H9 (cell line): ENCODE measurements around the gene ZNF747. TPM values are rescaled to one million over a fixed set of nuclear protein-coding genes. Genes with fewer than 3 reads are reported as not detected.

ENCODE experiments used
- DNase-seq: peaks from one replicate; pipeline ENCODE4 v3.0.0-alpha.2; 2017
- H2AFZ ChIP-seq: one replicate; pipeline ENCODE4 v1.6.1; 2013; ENCODE audit warnings: mild to moderate bottlenecking, low read length, control low read depth, moderate library complexity
- H2AK5ac ChIP-seq: 2 replicates; pipeline ENCODE4 v1.6.1; 2013; ENCODE audit warnings: low read length, control low read depth, mixed read lengths; ENCODE audit not compliant: insufficient read length
- H2BK120ac ChIP-seq: one replicate; pipeline ENCODE4 v1.6.1; 2013; ENCODE audit warnings: low read depth, mild to moderate bottlenecking, low read length, control low read depth, inconsistent platforms; ENCODE audit not compliant: poor library complexity, severe bottlenecking
- H2BK12ac ChIP-seq: 2 replicates; pipeline ENCODE4 v1.6.1; 2013; ENCODE audit warnings: low read length, control low read depth, mixed read lengths, low read depth; ENCODE audit not compliant: insufficient read length
- H2BK15ac ChIP-seq: 2 replicates; pipeline ENCODE4 v1.6.1; 2013; ENCODE audit warnings: low read depth, low read length, control low read depth
- H2BK20ac ChIP-seq: one replicate; pipeline ENCODE4 v1.6.1; 2013; ENCODE audit warnings: low read depth, mild to moderate bottlenecking, low read length, control low read depth, inconsistent platforms; ENCODE audit not compliant: poor library complexity, severe bottlenecking
- H2BK5ac ChIP-seq: 2 replicates; pipeline ENCODE4 v1.6.1; 2013; ENCODE audit warnings: low read length, control low read depth, mixed read lengths; ENCODE audit not compliant: insufficient read length
- H3K14ac ChIP-seq: 2 replicates; pipeline ENCODE4 v1.6.1; 2013; ENCODE audit warnings: low read length, control low read depth; ENCODE audit not compliant: insufficient read depth
- H3K18ac ChIP-seq: 2 replicates; pipeline ENCODE4 v1.6.1; 2013; ENCODE audit warnings: low read depth, mild to moderate bottlenecking, mixed read lengths, low read length, control low read depth; ENCODE audit not compliant: insufficient read length
- H3K23ac ChIP-seq: 2 replicates; pipeline ENCODE4 v1.6.1; 2013; ENCODE audit warnings: low read length, control low read depth, mixed read lengths, low read depth; ENCODE audit not compliant: insufficient read length
- H3K23me2 ChIP-seq: 2 replicates; pipeline ENCODE4 v1.6.1; 2013; ENCODE audit warnings: low read depth, mild to moderate bottlenecking, mixed read lengths, low read length, control low read depth; ENCODE audit not compliant: insufficient read length, poor library complexity, severe bottlenecking
- H3K27ac ChIP-seq: 2 replicates; pipeline ENCODE4 v1.5.1; 2013; ENCODE audit warnings: low read length, control low read depth, mixed read lengths, low read depth; ENCODE audit not compliant: insufficient read length
- H3K27me3 ChIP-seq: 2 replicates; pipeline ENCODE4 v1.6.1; 2013; ENCODE audit warnings: low read length, control low read depth, inconsistent platforms; ENCODE audit not compliant: insufficient read depth
- H3K4ac ChIP-seq: 2 replicates; pipeline ENCODE4 v1.6.1; 2013; ENCODE audit warnings: low read depth, mild to moderate bottlenecking, control low read depth, inconsistent platforms, low read length, moderate library complexity
- H3K4me1 ChIP-seq: 2 replicates; pipeline ENCODE4 v1.6.1; 2013; ENCODE audit warnings: low read length, control low read depth, inconsistent platforms; ENCODE audit not compliant: insufficient read depth
- H3K4me2 ChIP-seq: 2 replicates; pipeline ENCODE4 v1.6.1; 2013; ENCODE audit warnings: low read length, control low read depth, mixed read lengths; ENCODE audit not compliant: insufficient read length, insufficient read depth
- H3K56ac ChIP-seq: 2 replicates; pipeline ENCODE4 v1.6.1; 2013; ENCODE audit warnings: low read depth, mild to moderate bottlenecking, mixed read lengths, low read length, control low read depth; ENCODE audit not compliant: insufficient read length
- H3K79me1 ChIP-seq: 2 replicates; pipeline ENCODE4 v1.6.1; 2013; ENCODE audit warnings: low read depth, mild to moderate bottlenecking, moderate library complexity, low read length, control low read depth, inconsistent platforms; ENCODE audit not compliant: insufficient read depth, poor library complexity, severe bottlenecking
- H3K79me2 ChIP-seq: 2 replicates; pipeline ENCODE4 v1.6.1; 2013; ENCODE audit warnings: low read length, control low read depth, inconsistent platforms; ENCODE audit not compliant: insufficient read depth
- H3K9ac ChIP-seq: 2 replicates; pipeline ENCODE4 v1.6.1; 2013; ENCODE audit warnings: low read length, control low read depth, mixed read lengths; ENCODE audit not compliant: insufficient read length; ENCODE audit errors: extremely low read depth
- H3K9me3 ChIP-seq: one replicate; pipeline ENCODE4 v1.6.1; 2013; ENCODE audit warnings: low read depth, low read length, inconsistent platforms; ENCODE audit not compliant: control insufficient read depth
- H3T11ph ChIP-seq: one replicate; pipeline ENCODE4 v1.6.1; 2013; ENCODE audit warnings: mild to moderate bottlenecking, low read length, control low read depth, inconsistent platforms
- H4K20me1 ChIP-seq: one replicate; pipeline ENCODE4 v1.6.1; 2013; ENCODE audit not compliant: control insufficient read depth, insufficient read length, insufficient read depth
- H4K5ac ChIP-seq: 2 replicates; pipeline ENCODE4 v1.6.1; 2013; ENCODE audit warnings: low read depth, mild to moderate bottlenecking, mixed read lengths, low read length, control low read depth; ENCODE audit not compliant: insufficient read length
- H4K8ac ChIP-seq: replicated peaks from 2 replicates; pipeline ENCODE4 v1.6.1; 2013; ENCODE audit warnings: low read length, control low read depth, mixed read lengths, low read depth; ENCODE audit not compliant: insufficient read length
- H4K91ac ChIP-seq: 2 replicates; pipeline ENCODE4 v1.6.1; 2013; ENCODE audit warnings: low read depth, mild to moderate bottlenecking, moderate library complexity, mixed read lengths, low read length, control low read depth; ENCODE audit not compliant: insufficient read length
- H3K27ac Mint-ChIP-seq, 3 experiments: 2 replicates in 2 of 3; 3 replicates in 1 of 3; pipeline ENCODE4 v1.8.0; 2020 to 2021; ENCODE audit warnings: mixed read lengths in 3 of 3, mild to moderate bottlenecking in 1 of 3, moderate library complexity in 1 of 3
- H3K27me3 Mint-ChIP-seq: 2 replicates; pipeline ENCODE4 v1.8.0; 2021; ENCODE audit warnings: low read depth, mild to moderate bottlenecking, moderate library complexity, mixed read lengths
- H3K36me3 Mint-ChIP-seq, 3 experiments: 2 replicates in 2 of 3; 3 replicates in 1 of 3; pipeline ENCODE4 v1.8.0; 2020 to 2021; ENCODE audit warnings: low read depth in 3 of 3, mixed read lengths in 3 of 3; ENCODE audit not compliant: insufficient read depth in 1 of 3
- H3K4me1 Mint-ChIP-seq, 2 experiments: 2 replicates each; pipeline ENCODE4 v1.8.0; 2020; ENCODE audit warnings: mixed read lengths in 2 of 2
- H3K4me3 Mint-ChIP-seq, 2 experiments: 2 replicates in 1 of 2; 3 replicates in 1 of 2; pipeline ENCODE4 v1.8.0; 2020 to 2021; ENCODE audit warnings: mild to moderate bottlenecking in 2 of 2, mixed read lengths in 2 of 2, moderate library complexity in 1 of 2
- H3K9me3 Mint-ChIP-seq, 2 experiments: 2 replicates in 1 of 2; 3 replicates in 1 of 2; pipeline ENCODE4 v1.8.0; 2020; ENCODE audit warnings: mild to moderate bottlenecking in 2 of 2, mixed read lengths in 2 of 2, moderate library complexity in 1 of 2
- WGBS: extraction: QIAGEN DNeasy Blood & Tissue Kit; methylation state at CpG from one replicate; pipeline ENCODE4 v1.1.7; 2013; ENCODE audit warnings: missing lambda C conversion rate, low lambda C conversion rate, mixed read lengths; ENCODE audit not compliant: insufficient read length; ENCODE audit errors: extremely low coverage; 5-methylcytosine and 5-hydroxymethylcytosine counted together
- total RNA-seq: library from RNA; stranded (reverse); gene quantifications from 2 replicates; pipeline ENCODE4 v1.2.1, GENCODE V29; 2021
- TF ChIP-seq, protein P1 (sequence below): fragments of 200-600 bp; sonication (generic); conservative IDR thresholded peaks from 3 replicates; pipeline ENCODE4 v1.8.0; 2021; ENCODE audit warnings: antibody characterized with exemption, mild to moderate bottlenecking

The ZNF747 gene
- total RNA-seq, 1 experiment from 2014 or later = 18.4 TPM

DNA sequence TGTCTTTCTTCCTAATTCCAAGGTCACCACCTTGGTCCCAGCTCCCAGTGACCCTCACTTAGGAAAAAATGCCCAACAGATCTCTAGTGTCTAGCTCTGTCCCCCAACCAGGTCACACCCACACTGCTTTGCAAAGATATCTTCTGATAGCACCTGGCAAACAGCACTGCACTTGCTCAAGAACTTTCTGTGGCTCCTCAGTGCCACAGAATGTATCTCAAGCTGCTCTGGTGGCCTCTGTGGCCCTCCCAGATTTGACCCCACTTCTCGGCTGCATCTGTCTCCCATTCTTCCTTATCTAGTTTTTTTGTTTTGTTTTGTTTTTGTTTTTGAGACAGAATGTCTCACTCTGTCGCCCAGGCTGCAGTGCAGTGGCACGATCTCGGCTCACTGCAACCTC, 31.9 kb upstream of the ZNF747 start:
- no peaks in the 10 kb centered on the region; the same call in 1 of the 2 replicates for H3K4me1 ChIP-seq
- DNase-seq = no peak
- Mint-ChIP-seq H3K4me1 (peaks cover 9 to 18% of the 10 kb centered on the region in 2 experiments), H3K36me3 (no peaks in the 10 kb centered on the region), H3K4me3 (no peak overlapping the region), H3K27ac (no peak overlapping the region; a peak in 1 of 7 replicates), H3K9me3 (no peaks in the 10 kb centered on the region), H3K27me3 (peaks cover 9% of the 10 kb centered on the region)
- H3K4me2 ChIP-seq = no peak overlapping the region
- H4K8ac ChIP-seq = no peak overlapping the region
- no peaks in the 10 kb centered on the region for H3K79me2 ChIP-seq
- H2BK15ac ChIP-seq = no peak overlapping the region
- H3K14ac ChIP-seq = no peak overlapping the region
- no peaks in the 10 kb centered on the region for H3K9me3 ChIP-seq
- H3K9ac ChIP-seq = no peak overlapping the region
- H2BK120ac ChIP-seq = no peak overlapping the region
- H4K5ac ChIP-seq = no peak overlapping the region
- no peak overlapping the region for H4K91ac ChIP-seq
- H3K27me3 ChIP-seq = no peaks in the 10 kb centered on the region
- no peak overlapping the region for H2BK12ac ChIP-seq
- TF ChIP-seq, protein P1, sequence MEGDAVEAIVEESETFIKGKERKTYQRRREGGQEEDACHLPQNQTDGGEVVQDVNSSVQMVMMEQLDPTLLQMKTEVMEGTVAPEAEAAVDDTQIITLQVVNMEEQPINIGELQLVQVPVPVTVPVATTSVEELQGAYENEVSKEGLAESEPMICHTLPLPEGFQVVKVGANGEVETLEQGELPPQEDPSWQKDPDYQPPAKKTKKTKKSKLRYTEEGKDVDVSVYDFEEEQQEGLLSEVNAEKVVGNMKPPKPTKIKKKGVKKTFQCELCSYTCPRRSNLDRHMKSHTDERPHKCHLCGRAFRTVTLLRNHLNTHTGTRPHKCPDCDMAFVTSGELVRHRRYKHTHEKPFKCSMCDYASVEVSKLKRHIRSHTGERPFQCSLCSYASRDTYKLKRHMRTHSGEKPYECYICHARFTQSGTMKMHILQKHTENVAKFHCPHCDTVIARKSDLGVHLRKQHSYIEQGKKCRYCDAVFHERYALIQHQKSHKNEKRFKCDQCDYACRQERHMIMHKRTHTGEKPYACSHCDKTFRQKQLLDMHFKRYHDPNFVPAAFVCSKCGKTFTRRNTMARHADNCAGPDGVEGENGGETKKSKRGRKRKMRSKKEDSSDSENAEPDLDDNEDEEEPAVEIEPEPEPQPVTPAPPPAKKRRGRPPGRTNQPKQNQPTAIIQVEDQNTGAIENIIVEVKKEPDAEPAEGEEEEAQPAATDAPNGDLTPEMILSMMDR = no peak
- no peak overlapping the region for H3K27ac ChIP-seq
- peaks cover 9% of the 10 kb centered on the region for H3K23me2 ChIP-seq
- no peak overlapping the region for H3T11ph ChIP-seq
- H3K4ac ChIP-seq = no peak overlapping the region
- no peak overlapping the region for H2BK20ac ChIP-seq
- H3K79me1 ChIP-seq = no peaks in the 10 kb centered on the region
- H2AFZ ChIP-seq = no peak overlapping the region
- H3K56ac ChIP-seq = no peak overlapping the region
- no peak overlapping the region for H2AK5ac ChIP-seq
- H2BK5ac ChIP-seq = no peak overlapping the region
- H4K20me1 ChIP-seq = no peaks in the 10 kb centered on the region
- WGBS = no CpG with 5 or more reads among the region's 4 CpGs
- H3K23ac ChIP-seq = no peak overlapping the region
- H3K18ac ChIP-seq = no peak overlapping the region
